HG03575 (cell line): ENCODE data around the gene TBL1X.
"Not testable (repeated sequence)": the region's sequence is repeated elsewhere in the genome, so short reads cannot be mapped to it uniquely, and the experiment has no call there.

ENCODE experiments used
- ATAC-seq: cut with Tn5 transposase; IDR thresholded peaks from one replicate; pipeline ENCODE4 v1.9.1; 2021; ENCODE audit not compliant: unreplicated experiment, insufficient number of reproducible peaks, low FRiP score; ENCODE audit errors: extremely low read depth

Gene TBL1X

DNA sequence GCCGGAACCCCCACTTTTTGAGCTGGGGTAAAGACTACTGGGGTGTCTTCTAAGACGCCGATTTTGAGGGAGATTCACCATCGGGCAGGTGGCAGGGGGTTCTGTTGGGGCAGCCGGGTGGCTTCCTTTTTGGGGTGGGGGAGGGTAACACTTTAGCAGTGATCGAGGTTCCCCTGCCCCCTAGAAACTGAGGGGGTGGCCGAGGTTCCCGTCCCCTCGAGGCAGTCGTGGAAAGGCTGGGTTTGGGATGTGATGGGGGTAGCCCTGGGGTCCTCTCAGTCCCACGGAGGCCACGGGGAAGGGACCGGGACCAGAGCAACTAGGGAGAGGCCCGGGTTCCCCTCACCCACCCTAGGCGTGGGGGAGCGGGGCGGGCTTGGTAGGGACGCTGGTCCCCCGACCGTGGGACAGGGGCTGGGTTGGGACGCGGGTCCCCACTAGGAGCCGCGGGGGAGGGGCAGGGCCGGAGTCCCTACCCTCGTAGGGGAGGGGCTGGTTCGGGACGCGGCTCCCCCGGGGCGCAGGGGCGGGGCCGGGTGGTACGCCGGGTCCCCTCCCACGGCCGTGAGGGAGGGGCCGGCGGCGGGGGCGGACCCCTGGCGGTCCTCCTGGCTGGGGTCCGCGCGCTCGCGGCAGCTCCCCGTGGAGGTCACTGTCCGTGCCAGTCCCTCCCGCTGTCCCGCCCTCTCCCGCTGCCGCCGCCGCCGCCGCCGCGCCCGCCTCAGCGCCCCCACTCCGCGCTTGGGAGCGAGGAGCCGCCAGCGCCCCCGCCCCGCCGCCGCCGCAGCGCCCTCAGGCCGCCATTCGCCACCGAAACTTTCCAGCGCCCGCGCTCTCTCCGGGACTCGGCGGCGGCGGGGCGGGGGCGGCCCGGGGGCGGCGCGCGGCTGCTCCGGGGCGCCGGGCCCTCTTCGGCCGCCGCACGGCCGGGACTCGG lies at the start of gene TBL1X:
Gene TBL1X (plus strand): TSS at position 624 of the 937 bp plus-strand sequence. CDS start 188,529 bp downstream, outside the sequence.
- ATAC-seq: no peak

DNA sequence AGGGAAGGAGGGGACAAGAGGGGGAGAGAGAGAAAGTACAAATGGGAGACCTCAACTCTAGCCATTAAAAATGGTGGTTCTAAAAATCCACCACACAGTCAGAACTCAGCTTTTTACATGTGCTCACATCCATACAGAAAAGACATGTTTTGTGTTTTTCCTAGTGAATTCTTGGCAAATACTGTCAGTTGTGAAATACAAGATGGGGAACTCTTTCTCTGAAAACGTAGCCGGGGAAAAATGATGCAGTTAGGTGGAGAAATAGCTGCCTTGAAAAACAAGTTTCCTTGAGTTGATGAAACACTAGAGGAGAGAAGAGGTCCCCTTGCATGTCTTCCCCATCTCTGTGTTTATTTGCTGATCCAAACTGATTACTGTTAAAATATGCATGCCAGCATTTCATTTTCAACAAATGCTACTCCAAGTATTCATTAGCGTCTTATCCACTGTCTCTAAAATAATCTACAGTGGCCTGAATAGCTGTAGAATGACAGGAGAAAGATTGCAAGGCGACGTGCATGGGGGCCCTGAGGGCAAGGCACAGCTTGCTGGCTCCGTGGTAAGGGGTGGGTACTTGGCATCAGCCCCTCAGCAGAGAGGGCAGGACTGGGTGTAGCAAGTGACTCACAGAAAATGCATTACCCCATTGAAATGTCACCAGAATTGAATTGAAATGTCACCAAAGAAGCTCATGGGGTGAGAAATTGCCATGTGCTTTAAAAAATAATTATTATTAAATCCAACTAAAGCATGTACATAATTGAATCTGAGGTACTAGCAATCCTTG lies 48.1 kb upstream of the TBL1X start:
- ATAC-seq: no peak

DNA sequence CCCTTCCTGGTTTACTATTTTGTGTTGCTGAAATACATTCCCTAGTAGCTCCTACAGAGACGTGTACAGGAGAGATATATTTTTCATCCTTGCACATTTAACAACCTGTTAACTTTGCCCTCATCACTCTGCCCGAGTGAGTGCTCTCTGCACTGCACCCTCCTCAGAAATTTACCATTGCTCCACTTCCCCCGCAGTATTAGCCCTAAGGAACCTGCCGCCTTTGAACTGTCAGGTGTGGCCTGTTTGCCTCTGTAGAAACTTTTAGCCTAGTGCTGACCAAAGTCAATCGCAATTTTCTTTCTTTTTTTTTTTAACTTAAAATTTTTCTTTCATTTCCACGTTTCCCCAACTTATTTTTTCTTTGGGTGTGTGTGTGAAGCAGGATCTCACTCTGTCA lies 46.6 kb upstream of the TBL1X start:
- ATAC-seq: no peak

DNA sequence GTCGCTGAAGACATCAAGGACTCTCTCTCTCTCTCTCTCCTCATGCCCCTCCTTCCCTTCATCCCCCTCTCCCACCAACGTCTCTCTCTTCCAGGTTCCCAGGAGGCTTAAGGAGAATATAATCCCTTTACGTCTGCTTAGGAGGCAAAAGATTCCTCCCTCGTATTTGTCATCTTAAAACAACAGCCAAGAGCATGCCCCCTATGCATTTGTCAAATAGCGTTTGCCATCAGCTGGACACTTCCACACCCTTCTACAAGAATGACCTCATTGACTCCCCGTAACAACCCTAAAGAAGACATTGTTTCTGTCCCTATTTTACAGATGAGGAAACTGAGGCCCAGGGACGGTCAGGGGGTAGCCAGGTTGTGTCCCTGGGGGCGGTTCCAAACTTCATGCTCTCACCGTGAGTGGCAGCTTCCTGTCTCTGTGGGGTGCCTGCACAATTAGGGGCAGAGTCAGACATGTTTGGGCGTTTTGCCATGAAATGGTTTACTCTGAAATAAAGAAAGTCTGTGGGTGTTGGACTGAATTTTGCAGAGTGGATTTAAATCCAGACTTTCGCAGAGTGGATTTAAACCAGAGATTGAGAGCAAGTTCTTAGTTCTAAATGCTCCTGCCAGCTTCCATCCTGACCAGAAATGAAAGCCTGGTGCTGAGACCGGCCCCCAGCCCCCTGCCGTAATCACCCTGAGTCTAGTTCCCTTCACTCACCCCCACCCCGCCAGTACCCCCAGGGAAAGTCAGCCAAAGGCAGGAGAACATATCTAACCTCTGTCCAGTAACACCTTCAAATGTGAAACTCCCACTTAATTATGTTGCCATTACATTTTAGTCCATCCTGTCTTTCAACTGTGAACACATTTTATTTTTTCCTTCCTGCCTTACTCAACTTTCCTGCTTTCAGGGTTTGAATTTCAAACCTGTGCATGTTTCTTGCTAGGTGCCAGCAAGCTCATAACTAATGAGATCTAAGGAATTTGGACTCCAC lies 44.3 kb upstream of the TBL1X start:
- ATAC-seq: no peak

DNA sequence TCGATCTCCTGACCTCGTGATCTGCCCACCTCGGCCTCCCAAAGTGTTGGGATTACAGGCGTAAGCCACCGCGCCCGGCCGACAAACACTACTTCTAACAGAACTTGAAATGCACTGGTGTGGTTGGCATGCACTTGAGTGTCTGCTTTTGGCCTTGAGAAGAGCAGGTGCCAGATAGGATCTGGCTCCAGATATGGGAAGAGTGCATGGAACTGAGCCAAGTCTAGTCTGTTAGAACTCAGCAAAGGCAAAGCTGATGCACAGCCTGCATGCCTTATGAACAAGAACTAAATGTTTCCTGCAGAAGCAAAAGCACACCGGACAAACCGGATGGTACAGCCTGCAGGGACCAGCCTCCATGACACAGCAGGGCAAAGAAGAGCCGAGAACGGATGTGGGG lies 35.1 kb upstream of the TBL1X start:
- no peak for ATAC-seq

DNA sequence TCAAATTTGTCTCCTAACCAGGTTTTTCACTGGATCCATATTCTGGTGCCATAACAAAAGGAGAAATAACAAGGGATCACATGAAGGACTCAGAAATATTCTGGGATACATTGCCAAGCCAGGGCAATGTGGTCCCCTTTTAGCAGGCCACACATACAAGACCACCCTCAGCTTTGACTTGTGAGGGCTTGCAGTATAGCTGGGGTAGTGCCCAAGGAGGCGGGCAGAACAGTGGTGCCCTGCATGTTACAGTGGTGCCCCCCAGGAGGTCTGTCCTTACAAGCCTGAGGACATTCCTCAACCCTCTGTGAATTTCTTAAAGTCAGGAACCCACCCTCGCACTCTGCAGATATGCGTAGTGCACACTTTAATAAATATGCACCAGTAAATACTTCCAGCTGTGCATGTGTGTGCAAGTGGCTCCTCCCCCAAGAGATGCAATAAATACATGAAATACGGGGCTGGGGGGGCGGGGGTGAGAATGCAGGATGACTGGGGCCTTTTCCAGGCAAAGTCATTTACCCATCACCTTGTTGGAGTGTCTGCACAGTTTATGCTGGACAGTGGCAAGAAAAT lies 34.4 kb upstream of the TBL1X start:
- no peak for ATAC-seq

DNA sequence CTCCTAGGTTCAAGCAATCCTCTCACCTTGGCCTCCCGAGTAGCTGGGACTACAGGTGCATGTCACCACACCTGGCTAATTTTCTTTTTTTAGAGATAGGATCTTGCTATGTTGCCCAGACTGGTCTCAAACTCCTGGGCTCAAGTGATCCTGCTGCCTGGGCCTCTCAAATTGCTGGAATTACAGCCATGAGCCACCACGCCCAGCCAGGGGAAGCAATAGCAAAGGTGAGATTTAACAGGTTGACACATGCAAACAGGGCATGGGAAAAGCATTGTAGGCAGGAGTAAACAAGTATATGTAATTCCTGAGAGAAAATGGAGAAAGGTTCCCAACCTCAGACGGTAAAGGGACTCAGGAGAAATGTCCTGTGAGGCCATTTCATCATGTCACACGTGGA lies 33.6 kb upstream of the TBL1X start:
- ATAC-seq: no peak

DNA sequence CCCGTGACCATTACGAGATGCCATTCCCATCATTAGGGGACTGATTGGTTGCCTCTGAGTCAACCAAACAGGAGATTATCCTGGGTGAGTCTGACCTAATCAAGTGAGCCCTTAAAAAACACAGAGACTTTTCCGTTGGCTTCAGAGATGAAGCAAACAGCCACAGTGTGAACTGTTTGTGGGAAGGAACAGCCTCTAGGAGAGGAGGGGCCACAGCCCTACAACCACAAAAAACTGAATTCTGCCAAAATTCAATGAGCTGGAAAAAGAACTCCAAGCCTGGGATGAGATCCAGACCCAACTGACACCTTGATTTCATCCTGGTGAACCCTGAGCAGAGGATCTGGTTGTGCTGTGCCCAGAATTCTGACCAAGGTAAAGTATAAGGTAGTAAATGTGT lies 31.3 kb upstream of the TBL1X start:
- ATAC-seq: no peak

DNA sequence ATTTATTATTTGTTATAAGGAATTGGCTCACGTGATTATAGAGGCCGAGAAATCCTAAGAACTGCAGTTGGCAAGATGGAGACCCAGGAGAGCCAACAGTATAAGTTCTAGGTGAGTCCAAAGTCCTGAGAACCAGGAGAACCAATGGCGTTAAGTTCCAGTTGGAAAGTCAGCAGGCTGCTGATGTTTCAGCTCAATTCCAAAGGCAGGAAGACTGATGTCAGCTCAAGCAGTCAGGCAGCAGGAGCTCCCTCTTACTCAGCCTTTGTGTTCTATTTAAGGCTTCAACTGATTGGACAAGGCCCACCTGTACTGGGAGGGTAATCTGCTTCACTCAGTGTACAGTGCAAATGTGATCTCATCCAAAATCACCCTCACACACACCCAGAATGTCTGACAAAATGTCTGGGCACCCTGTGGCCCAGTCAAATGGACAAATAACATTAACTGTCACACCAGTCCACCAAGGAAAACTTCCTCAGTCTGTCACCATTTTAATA lies 30.8 kb upstream of the TBL1X start:
- ATAC-seq: no peak

DNA sequence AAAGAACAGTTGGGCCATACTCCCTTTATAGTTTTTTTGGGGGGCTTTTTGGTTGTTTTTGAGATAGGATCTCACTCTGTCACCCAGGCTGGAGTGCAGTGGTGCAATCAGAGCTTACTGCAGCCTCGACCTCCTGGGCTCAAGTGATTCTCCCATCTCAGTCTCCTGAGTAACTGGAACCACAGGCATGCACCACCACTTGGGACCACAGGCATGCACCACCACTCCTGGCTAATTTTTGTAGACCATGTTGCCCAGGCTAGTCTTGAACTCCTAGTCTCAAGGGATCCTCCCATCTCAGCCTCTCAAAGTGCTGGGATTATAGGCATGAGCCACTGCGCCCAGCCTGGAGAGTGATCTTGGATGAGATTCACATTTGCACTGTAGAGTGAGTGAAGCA lies 29.8 kb upstream of the TBL1X start:
- ATAC-seq: not testable (repeated sequence)

DNA sequence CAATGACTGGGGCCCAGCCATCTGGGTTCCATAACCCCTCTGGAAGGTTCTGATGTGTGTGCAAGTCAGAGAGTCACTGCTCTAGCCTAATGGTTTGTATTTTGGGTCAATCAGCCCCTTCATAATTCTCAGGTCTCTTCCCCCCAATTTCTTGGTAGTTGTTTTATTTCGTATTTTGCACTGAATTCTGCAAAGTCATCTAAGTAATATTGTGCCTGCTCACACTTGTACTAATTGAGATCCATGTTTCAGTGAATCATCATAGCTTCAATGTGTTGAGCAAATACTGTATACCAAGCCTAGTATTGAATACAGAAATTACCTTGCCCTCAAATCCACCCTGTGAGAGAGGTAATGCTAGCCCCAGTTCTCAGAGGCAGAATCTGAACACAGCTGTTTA lies 28.0 kb upstream of the TBL1X start:
- no peak for ATAC-seq

DNA sequence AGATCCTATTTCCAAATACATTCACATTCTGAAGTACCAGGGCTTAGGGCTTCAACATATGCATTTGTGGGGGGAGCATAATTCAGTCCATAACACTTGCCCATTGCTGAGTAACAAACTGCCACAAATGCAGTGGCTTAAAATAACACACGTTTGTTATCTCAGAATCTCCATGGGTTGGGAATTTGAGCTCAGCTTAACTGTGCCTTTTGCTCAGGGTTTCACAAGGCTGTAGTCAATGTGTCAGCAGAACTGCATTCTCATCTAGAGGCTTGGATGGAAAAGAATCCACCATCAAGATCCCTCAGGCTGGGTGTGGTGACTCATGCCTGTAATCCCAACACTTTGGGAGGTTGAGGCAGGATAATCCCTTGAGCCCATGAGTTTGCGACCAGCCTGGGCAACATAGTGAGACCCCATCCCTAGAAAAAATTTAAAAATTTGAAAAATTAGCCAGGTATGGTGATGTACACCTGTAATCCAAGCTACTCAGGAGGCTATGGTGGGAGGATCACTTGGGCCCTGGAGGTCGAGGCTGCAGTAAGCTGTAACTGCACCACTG lies 25.8 kb upstream of the TBL1X start:
- ATAC-seq: no peak

DNA sequence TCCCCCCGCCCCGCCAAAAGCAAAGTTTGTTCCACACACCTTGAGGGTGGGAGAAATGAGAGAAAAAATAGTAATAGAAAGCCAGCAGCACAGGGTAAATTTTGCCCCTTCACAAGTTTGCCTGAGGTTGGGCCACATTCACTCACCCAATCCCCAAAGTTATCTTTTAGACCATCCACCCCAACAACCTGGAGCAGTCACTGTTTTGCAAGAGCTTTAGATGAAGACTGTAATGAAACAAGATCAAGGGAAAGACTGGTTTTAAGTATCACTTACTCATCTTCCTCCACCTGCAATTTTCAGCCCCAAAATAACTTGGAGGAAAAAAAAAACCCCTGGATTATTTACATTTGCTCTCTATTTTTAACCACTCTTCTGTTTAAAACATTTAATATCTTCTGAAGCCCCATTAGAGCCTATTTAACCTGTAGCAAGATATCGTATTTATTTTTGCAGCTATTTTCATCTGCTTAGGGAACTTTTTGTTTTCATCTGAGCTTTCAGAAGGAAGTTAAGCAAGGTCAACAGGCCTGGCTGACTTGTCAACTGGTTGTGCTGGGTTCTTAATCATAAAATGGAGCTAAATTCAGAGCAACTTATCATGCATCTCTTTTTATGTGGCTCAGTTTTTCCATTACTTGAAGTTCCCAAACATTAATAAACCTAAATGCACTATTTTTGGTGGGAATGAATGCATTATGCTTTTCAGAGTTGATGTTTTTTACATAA lies 24.6 kb upstream of the TBL1X start:
- ATAC-seq: no peak

DNA sequence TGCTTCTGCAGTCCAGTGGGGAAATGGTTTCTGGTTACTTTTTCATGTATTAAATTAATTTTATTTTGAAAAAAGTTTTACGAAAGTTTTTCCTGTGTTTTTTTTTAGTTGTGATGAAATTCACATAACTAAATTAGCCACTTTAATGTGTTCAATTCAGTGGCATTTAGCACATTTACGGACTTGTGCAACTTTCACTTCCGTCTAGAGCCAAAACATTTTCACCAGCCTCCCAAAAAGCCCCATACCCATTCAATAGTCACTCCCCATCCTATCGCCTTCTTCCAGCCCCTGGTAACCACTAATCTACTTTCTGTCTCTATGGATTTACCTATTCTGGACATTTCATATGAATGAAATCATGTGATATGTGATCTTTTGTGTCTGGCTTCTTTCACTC lies 22.8 kb upstream of the TBL1X start:
- no peak for ATAC-seq

DNA sequence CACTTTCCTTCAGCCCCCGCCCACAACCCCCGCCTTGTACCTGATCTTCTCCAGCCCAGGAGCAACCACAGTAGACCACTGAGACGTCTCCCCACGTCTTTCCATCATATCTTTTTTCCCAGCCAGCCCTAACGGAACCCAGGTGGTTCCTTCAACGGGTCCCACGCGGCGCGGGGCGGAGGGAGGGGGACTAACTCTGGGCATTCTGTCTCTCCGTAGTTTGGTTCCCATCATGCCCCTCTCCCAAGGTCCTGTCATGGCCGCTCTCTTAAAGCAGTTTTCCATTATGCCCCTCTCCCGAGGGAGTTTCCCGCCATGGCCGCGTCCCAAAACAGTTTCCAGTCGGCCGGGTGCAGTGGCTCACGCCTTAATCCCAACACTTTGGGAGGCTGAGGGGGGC lies 21.5 kb upstream of the TBL1X start:
- ATAC-seq: no peak

DNA sequence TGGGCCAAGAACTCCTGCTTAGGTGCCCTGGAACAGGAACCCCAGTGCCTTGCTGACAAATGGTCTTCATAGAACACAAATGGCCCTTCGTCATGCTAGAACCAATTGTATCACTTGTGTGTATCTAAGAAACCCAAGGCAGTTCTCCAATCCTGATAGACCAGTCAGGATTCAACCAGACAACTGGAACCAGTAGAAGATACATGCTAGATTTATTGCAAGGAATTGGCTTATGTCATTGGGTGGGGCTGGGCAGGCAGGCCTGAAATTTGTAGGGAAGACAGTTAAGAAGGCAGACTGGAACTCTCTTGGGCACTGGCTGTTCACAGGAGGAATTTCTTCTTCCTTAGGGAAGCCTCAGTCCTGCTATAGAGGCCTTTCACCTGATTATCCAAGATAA lies 17.0 kb upstream of the TBL1X start:
- ATAC-seq: no peak

DNA sequence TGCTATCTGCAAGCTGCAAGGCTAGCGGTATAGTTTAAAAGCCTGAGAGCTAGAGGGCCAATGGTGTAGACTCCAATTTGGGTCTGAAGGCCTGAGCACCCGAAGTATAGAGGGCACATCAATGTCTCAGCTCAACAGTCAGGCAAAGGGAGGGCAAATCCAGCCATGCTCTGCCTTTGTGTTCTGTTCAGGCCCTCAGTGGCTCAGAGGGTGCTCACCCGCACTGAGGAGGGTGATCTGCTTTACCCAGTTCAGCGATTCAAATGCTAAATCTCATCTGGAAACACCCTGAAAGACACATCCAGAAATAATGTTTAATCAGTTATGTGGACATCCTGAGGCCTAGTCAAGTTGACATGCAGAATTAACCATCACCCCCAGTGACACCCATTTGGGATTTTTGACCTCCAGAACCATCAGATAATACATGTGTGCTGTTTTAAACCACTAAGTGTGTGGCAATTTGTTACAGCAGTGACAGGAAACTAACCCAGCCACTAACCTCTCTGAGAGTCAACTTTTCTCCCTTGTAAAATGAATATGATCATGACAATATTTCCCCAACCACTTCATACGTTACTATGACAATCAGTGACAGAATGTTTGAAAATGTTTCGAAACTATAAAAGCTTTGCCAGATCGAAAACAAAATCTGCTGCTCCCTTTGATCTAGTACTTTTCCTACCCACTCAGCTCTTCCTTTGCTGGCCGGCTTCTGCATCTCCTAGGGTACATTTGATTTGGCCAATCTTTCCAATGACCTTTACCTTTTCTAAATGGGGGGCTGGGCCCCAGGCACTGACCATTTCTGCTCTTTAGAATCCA lies 8.4 kb upstream of the TBL1X start:
- no peak for ATAC-seq
